Pons (tissue), 1 donor: ENCODE results near the gene DHODH.
A peak's percentile ranks its signal among the peaks of the same experiment; 100 is the strongest.

ENCODE experiments used
- DNase-seq: peaks from one replicate; pipeline ENCODE4 v3.0.0-alpha.2; 2016; ENCODE audit warnings: low spot score

Gene DHODH

DNA sequence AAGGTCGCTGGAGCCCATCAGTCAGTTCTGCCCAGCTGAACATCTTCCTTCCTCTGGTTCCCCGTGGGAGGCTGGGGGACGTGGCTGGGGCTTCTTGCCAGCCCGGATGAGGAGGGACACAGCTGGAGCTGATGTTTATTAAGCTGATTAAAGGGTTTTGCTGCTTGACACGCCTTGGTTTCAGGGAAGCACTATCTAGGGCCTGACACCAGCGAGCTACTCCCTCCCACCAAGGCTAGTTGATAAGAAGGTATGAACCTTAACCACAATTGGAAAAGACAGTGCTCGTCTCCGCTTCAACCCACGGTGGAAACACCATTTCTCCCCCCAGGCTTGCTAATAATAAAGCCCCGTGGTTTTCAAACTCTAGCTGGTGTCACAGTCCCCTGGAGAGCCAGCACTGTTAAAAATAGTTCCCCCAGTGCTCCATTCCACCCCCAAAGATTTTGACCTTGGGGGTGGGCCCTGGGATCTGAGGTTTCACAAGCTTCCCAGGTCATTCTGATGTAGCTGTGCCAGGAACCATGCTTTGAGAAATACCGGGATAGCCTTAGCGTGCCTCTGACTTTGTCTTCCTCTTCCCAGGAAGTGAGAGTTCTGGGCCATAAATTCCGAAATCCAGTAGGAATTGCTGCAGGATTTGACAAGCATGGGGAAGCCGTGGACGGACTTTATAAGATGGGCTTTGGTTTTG lies 5.5 kb downstream of the DHODH start:
- DNase-seq, result no peak

DNA sequence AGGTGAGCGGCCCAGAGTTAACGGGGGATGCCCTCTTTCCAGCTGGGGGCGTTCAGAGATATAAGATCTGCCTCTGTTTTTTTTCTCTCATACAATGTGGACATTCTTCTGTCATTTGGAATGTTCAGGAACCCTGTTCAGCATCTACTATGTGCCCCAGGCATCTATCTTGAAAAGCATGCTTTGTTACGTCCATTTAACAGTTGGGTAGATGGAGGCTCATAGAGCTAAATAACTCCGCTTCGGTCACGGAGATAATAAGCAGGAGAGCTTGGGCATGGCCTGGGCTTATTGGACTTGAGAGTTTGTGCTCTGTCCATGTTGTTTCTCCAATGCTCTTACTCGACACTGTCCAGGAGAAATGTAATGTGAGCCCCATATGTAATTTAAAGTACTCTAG lies 6.1 kb downstream of the DHODH start:
- DNase-seq, result no peak

DNA sequence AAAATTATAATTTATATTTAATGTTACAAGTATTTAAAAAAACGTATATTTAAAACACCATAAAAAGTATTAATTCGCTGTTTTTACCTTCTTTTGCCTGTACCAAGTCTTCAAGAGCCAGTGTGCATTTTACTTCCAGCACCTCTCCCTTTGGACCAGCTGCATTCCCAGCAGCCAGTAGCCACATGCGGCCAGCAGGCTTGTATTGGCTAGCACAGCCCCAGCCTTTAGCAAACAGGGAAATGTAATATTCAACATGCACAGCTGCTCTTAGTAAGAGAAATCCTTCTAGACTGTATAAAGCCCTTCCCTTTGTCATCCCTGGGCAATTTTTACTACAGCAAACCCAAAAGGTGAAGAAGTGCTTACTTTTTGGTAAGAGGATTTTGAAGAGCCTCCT lies 6.6 kb downstream of the DHODH start:
- DNase-seq, result no peak

DNA sequence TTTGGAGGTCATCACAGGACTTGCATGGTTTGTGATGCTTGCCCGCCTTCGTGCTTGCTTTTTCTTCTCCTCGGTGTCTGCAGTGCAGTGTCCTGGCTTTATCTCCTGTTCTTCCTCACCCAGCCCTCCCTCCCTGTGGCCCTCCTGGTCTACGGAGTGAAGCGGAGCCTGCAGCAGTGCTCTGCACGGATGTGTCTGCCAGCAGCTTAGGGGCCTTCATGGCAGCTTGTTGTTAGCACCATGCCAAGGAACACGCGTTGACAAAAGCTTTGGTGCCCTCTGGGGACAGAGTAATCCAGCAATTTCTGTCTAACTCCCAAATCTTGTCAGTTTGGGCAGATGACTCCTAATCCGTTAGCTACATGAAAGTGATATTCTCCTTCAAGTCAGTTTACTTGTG lies 9.9 kb downstream of the DHODH start:
- DNase-seq, result no peak

DNA sequence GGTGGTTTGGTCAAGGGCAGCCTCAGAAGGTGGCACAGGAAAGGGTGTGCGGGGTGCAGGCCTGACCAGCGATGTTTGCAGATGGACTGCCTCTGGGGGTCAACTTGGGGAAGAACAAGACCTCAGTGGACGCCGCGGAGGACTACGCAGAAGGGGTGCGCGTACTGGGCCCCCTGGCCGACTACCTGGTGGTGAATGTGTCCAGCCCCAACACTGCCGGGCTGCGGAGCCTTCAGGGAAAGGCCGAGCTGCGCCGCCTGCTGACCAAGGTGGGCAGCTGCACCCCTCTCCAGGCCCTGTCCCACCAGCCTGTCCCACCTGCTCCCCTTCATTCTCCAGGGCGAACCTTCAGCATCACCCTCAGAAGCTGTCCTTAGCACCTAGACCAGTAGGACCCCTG lies 12.5 kb downstream of the DHODH start:
- DNase-seq, result no peak

DNA sequence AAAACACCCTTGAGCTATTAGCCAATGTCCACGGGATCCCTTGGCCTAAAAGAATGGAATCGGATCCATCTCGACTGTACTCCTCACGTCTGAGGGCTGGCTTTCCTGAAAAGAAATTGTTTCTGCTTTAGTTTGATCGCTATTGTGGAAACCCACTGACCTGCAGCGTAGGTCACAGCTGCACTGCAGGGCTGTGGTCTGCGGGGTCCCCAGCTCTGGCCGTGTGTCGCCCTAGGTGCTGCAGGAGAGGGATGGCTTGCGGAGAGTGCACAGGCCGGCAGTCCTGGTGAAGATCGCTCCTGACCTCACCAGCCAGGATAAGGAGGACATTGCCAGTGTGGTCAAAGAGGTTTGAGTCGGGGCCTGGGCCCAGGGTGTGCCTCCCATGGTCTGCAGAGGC lies 13.6 kb downstream of the DHODH start:
- no peak for DNase-seq

DNA sequence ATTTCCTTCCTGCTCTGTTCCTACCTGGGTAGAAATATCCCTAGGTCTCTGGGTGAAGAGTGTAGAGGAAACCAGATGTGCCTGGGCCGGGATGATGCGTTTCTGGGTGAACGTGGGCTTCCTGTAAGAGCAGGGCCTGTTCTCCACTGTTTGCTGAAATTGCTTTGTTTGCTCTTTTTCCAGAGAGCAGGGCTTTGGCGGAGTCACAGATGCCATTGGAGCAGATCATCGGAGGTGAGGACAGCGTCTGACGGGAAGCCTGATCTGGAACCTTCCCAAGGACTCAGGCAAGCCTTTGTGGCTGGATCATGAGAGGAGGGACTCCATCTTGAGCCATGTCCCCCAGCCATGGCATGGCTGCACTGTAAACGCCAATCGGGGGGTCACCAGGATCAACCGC lies 15.4 kb downstream of the DHODH start:
- no peak for DNase-seq

DNA sequence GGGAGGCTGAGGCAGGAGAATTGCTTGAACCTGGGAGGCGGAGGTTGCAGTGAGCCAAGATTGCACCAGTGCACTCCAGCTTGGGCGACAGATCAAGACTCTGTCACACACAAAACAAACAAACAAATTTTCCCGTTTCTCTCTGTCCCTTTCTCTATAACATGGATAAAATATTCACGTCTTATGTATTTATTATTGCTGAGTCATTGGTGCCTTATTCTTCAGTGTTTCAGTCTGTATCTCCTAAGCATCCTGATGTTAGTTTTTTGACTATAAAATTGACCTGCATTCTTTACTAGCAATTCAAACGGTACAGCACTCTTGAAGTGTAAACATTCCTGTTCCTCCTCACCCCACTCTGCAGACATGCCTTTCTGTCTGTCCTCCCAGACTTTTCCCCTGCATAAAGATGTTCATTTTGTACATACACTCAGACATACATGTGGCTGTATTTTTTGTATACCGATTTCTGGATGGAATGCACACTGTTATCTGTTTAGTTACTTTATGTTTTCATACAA lies 16.4 kb downstream of the DHODH start:
- no peak for DNase-seq

DNA sequence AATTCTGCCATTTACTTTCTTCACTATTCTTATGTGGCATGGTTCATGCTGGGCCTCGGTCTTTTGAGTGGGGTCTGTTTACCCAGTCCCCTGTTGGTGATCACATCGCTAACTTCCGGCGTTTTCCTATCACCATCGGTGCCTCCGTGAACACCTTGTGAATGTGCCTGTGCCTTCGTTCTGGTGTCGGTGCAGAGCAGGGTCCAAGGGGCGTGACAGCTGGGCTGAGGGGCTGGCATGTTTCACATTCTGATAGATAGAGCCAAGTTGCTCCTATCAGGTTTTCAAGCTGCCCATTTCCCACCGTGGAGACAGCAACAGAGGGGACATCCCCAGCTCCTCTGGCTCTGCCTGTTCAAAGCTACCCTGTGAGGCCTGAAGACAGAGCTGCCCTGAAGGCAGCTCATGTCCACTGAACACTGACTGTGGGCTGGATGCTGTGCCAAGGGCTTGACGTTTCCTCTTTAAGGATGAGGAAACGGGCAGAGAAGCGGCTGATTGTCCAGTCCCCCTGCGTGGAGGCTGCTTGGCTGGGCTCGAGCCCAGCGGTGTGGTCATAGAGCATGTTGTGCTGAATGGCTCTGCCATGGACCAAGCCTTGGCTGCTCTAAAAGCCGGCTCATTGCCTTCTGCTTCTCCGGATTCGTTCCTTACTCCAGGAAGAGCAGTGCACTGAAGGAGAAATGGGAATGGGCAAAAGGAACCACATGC lies 17.0 kb downstream of the DHODH start:
- DNase-seq, result peak; percentile 69

DNA sequence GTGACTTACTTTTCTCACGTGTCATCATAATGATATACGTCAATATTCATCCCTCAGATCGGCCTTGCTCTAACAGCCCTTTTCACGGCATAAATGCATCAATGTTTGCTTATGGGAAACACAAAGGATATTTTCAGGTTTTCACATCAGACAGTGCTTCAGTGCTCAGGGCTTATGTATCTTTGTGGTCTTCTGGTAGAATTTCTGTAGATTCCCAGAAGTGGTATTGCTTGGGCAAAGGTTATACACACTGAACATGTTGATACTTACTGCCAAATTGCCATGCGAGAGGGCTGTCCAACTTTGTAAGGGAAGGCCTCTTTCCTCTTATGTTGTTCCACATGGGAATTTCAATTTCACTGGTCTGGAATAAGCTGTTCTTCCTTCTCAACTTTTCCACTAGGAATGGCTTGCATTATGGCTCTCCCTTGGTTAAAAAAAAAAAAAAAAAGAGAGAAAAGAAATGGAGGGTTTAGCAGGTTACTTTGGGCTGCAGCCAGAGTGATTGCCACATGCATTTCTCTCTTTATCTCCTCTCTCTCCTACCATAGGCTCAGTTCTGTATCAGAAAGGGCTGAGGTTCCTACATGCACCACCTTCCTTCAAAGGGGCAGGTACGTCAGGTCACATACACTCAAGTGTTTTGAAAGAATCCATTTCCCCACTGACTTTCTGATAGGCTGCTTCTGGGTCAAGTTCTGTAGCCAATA lies 19.3 kb downstream of the DHODH start:
- DNase-seq, result no peak

DNA sequence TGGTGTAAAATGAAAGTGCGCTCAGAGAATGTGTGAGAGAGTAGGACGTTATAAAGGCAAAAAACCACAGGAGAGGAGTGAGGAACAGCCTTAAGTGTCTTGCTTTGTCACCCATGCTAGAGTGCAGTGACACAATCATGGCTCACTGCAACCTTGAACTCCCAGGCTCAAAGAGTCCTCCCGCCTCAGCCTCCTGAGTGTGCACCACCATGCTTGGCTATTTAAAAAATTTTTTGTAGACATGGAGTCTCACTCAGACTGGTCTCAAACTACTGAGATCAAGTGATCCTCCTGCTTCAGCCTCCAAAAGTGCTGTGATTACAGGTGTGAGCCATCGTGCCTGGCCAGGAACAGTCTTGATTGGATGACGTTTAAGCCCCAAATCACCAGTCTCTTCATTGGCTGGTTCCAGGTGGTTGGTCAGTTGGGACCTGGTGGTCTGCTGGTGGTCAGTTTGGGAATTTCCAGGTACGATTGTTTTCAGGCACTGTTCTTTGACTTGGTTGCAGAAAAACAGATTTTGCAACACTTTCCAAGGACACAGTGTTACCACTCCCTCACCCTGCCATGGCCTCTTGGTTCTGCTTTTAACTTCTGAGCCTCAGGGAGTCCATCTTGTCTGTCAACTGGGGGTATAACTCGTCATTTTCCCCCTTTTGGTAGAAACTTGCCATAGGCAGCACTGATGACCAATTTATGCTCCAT lies 21.2 kb downstream of the DHODH start:
- DNase-seq, result no peak

DNA sequence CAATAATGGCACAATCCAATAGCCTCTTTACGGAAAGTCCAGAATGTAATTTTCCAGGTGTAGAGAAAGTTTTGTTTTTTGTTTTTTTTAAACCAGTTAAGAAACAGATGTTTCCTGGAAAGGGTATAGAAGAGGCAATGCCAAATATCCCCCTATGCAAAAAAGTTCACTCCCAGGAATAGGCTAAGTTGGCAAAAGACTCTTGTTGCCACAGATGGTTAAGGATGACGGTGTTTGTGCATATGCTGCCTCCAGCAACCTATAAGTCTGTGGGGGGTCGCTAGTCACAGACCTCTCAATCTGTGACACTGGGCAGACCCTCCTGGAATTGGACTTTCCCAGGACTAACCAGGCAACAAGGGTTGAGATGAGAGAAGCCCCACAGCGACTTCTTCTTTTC lies 24.9 kb downstream of the DHODH start:
- DNase-seq, result no peak

DNA sequence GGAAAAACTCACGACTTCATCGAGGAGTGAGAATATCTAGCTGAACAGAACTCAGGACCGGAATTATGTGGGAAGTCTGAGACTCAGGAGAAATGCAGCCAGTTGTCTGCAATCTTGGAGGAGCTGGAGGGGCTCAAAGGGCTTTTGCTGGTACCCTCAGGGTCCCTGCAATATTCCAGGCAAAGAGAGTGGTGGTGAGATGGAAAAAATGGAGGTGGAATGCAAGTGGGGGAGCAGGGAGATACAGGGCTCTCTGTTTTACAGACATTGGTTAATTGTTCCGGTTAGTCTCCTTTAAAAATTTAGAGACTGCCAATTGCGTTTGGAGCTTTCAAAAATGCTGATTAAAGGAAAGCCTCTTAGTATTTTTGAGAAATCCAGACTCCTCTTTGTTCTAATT lies 27.6 kb downstream of the DHODH start:
- no peak for DNase-seq

DNA sequence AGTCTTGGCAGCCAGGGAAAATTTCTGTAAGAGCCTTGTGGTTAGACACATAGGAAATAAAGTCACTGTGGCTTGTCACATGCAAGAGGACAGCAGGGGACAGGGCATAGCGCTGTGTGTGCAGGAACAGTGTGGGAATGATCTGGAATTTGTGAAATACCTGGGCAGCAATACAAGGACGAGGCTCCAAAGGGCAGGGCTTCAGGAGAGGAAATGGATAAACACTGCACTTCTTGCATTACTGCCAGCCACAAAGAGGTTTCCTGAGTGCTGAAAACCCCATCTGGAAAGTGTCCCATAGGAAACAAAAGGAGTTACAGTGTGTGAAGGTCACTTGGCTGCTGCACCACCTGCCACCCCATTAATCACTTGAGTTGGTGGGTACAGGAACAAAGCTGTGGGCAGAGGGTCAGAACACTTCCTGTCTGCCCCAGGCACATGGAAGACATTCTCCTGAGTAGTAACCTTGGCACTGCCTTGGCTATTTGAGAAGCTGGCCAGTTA lies 33.7 kb downstream of the DHODH start:
- DNase-seq, result peak; percentile 36

DNA sequence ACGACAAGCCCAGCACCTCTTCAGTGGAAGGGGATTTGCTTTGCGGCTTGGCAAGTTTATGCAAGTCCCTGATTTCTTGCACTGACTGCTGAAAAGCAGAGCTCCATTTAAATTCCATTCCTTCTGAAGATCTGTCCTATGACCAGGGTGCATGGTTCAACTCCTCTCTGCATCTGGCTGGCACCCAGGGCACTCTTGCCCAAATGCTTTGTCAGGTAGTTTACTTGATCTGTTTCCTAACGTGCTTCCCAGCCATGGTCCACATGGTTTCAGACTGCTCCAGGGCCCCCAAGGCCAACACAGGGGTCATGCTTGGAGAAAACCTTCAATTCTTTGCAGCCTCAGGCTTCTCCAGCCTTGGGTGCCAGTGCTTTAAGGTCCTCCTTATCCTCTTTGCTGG lies 34.5 kb downstream of the DHODH start:
- DNase-seq, result no peak

DNA sequence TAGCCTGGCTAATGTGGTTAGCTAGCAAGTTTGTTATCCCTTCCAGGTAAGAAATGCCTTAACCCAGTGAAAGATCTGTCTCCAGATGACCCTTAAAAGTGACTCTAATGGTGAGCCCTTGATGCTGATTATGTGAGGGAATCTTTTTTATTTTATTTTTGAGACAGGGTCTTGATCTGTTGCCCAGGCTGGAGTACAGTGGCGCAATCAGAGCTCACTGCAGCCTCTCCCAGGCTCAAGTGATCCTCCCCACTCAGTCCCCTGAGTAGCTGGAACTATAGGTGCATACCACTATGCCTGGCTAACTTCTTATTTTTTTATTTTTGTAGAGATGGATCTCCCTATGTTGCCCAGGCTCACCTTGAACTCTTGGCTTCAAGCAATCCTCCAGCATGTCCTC lies 35.0 kb downstream of the DHODH start:
- no peak for DNase-seq

DNA sequence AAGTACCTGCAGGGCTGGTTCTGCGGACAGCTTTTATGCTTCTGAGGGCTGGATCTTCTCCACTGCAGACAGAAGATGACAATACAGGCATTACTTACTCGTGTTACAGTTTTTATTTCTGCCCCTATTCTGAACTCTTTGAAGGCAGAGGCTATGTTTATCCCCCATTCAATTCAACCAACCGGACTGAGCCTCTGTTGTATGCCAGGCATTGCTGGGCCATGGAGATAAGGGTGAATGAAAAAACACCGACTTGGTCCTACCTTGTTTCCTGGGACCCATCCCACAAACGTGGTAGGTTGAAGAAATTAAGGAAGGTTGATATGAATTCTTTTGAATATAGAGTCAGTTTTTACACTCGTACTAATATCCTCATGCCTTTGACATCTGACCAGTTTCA lies 35.8 kb downstream of the DHODH start:
- DNase-seq, result no peak

DNA sequence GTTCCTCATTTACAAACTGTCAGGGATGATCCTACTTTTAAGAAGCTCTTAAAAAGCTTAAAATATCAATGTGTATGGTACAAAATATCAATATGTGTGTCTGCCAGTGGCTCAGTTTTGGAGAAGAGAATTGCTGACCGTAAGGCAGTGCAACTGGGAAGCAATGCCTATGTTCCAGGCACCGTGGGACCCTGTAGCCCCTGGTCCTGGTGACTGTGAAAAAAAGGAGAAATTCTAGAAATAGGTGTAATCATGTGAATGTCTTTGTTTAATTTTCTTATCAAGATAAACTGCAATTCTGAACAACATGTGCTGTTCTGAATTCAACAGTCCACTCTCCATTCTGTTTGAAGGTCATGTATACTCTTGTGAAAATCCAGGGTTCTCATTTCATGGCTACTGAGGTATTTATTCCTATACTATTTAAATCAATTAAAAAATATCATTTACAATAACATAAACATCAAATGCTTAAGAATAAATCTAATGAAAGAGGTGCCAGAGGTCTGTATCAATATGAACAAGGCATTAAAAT lies 36.3 kb downstream of the DHODH start:
- no peak for DNase-seq

DNA sequence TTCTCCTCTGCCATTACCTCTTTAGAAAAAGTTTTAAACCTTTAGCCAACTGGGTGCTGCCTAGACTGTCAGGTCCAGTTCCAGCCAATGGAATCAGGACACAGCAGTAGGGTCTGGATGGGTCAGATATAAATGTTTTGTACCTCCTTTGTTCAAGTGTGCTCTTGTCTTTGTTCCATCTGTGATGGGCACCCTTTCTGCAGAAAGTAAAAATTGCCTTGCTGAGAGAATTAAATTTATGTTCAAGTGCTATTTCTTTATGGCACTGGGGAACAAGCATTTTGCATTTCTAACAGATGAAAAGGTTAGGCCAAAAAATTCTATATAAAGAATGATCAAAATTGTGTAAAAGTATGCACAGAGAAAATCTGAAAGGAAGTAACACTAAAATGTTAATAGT lies 40.6 kb downstream of the DHODH start:
- DNase-seq, result no peak

DNA sequence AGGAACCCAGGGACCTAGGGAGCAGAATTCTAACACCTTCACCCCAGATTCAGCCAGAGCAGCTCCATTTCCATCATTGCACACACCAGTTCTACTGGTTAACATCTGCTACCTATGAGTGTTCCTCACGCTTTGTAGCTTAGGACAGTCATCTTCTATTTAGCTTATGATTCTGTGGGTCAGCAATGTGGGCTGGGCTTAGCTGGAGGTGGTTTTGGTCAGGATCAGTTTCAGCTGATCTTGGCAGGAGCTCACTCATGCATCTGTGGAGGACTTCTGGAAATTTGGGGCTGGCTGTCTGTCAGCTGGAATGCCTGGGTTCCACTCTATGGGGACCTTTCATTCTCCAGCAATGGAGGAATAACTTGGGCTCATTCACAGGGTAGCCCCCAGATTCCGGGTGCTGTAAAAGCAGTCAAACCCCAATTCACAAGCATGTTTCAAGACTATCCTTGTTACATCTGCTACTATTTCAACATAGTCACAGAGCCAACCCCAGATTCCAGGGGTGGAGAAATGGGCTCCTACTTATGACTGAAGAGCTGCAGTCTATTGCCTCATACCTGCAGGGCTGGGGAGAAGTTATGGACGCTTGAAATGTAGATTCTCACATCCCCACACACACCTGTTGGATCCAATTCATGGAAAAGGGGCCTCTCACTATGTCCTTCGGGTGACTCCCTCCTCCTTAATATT lies 42.4 kb downstream of the DHODH start:
- no peak for DNase-seq

DNA sequence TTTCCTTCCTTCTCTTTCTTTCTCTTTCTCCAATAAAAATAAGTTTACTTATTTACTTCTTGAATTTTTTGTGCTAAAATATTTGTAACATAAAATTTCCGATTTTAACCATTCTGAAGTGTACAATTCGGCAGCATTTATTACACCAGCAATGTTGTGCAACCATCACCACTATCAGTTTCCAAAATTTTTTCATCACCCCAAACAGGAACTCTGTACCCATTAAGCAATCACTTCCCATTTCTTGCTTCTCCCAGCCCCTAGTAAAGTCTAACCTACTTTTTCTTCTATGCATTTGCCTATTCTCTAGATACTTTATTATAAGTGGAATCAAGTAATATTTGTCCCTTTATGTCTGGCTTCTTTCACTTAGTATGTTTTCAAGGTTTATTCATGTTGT lies 43.3 kb downstream of the DHODH start:
- DNase-seq, result no peak
